ELF-1 (cell line): ENCODE data around the gene NDP.
A peak's percentile ranks its signal among the peaks of the same experiment; 100 is the strongest.

Source experiments
- DNase-seq: peaks from one replicate; pipeline ENCODE4 v3.0.0-alpha.2; 2016; ENCODE audit warnings: low read depth, low spot score

Gene NDP, protein sequence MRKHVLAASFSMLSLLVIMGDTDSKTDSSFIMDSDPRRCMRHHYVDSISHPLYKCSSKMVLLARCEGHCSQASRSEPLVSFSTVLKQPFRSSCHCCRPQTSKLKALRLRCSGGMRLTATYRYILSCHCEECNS

DNA sequence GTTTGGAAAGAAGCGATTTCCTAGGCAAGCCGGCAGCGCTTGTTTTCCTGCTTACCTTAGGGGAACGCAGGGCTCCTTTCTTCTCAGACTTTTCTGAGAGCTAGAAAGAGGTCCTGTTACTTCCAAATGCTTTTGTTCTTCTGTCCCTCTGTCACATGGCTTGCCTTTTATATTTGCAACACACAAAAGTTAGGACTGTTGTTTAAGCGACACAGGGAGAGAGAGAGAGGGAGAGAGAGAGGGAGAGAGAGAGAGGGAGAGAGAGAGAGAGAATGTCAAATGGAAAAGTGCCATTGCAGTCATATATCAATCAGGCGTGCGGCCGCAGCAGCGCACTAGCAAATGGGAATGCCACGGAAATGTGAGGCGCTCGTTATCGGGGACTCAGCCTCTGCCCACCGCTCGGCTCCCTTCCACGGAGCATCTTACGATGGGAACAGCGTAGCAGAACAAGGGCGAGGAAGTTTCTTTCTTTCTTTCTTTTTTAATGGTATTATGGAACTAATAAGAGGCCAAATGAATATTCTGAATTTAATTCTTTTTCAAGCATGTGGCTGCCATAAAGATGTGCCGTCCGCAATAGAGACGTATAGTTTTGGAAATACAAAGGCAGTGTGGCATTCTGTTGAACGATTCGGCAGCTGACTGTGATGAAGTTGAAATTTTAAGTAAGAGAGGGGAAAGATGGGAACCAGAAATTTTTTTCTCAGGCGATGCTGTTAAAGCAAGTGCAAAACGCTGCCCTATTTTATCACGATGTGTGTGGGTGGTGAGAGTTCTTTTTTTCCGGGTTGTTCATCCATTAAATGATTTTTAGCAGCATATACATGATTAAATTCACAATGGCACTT is at the start of gene NDP:
TSS of gene NDP (minus strand) at position 142 of the 851 bp plus-strand sequence. CDS start 14,745 bp downstream, outside the sequence.
- DNase-seq: peak; percentile 38

DNA sequence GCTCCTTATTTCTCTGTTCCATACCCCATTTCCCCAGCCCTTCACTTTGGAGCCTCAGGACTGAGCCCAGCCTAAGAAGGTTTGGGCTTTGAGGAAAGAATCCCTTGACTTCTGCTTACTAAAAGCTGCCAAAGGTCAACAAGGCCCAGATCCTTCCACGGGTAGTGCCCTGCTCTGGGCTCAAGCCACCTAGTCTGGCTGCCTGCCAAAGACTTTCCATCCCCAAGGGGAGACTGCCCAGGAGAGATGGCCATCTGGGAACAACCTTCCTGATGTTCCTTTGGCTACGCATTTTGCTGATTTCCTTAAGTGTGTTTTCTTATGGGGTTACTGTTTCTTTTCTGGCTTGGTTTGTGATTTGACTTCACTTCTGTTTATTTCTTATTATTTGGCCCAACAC is 49.8 kb upstream of the NDP start:
- DNase-seq: no peak

DNA sequence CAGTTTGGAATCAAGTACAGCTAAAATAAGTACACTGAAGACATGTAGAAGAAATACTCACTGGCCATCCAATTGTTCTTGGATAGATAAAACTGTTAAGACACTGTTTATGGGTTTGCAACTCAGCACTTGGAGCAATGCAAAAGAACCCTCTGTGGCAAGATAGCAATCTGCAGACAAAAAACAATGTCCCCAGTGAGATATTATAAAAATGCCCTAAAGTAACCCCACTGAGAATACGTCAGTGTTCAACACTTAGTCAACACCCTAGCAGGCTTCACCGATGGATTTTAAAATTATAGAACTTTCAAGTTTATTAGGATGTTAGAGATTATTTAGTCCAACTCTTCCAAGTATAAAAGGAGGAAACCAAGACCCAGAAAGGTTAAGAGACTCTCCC is 47.5 kb upstream of the NDP start:
- DNase-seq: no peak

DNA sequence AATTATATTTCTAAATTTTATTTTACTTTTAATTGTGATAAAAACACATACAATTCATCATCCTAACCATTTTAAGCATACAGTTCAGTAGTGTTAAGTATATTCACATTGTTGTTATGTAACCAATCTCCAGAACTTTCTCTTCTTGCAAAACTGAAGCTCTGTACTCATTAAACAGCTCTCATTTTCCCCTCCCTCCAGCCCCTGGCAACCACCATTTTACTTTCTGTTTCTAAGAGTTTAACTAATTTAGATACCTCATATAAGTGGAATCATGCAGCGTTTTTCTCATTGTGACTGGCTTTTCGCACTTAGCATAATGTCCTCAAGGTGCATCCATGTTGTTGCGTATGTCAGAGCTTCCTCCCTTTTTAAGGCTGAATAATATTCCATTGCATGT is 46.7 kb upstream of the NDP start:
- DNase-seq: no peak

DNA sequence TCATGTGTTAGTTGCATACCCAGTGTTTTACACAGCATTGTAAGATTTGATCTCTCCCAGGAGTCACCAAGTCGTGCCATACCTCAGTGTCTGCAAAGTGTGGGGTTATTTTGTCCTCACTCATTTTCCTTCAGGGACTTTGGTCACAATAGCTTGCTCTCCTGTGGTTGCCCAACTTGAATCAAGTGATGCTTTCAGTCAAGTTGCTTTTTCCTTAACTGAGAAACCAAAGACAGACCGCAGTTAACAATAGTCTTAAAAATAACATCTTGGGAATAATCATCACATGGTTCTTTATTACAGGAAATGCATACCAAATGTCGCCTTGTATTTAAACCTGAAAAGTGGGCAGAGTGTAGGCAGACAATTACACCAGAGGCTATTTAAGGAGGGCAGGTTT is 44.5 kb upstream of the NDP start:
- DNase-seq: no peak

DNA sequence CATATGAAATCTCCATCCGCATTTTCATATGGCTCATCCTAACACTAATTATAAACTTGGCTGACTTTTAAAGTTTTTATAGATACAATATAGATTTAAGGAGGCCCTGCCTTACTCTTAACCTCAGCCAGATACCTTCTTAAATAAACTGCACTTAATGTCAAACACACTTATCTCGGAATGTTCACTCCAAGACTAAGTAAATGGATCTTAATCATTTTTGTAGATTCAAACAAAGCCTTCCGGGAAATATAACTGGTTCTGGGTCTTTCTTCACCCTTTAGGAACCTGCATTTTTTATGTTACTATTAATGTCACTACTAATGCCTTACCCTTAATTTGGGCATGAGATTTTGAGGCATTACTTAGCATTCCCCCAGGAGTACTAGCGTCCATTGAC is 43.7 kb upstream of the NDP start:
- no peak for DNase-seq

DNA sequence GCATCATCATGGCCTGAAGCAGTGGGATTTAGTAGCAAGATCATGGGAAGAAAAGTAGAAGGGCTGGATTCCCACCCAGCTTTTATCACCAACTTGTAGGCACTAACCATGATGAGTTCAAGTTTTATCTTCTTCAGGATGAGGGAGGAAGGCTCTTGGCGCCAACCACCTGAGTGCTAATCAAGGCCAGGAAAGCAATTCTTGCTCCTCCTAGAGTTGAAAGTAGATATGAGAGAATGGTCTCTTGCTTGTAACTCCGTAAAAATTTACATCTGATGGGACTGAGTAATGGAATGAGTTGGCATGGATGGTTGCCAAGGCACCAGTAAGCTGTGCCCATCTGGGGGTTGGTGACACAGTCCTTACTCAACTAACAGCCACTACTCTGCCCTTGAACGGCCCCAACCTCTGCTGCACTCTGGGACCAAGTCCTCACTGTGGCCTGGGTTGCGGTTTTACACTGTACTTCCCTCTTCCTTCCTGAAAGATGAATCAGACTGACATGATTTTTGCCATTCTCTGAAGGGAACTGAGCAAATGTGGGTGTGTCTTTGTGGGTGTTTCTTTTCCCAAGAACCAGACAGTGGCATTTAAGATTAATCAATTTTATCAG is 39.4 kb upstream of the NDP start:
- no peak for DNase-seq

DNA sequence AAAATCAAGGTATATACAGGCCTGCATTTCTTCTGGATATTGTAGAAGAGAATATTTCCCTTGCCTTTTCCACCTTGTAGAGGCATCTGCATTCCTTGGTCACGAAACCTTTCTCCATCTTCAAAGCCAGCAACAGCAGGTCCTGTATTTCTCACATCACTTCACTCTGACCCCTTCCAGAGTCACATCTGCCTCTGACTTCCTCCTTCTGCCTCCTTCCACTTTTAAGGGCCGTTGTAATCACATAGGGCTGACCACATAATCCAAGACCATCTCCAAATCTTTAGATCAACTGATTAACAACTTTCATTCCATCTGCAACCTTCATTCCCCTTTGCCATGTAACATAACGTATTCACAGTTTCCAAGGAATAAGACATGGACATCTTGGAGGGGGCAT is 38.3 kb upstream of the NDP start:
- DNase-seq: no peak

DNA sequence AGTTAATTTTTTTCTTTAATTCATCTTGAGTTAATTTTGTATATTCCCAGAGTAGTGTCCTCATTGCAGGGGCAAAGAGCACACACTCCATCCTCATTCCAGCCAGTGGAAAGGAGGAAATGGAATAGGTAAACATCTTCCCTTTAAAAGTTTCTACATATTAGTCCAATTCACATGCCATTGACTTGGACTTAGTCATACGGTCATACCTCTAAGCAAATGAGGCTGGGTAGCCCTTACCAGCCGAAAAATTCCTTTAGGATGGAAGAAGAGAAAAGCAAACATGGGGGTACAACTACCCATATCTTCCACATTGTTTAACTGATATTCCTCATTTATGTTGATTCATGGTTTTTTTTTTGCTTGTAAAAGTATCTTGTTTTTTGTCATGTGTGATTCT is 37.4 kb upstream of the NDP start:
- DNase-seq: no peak

DNA sequence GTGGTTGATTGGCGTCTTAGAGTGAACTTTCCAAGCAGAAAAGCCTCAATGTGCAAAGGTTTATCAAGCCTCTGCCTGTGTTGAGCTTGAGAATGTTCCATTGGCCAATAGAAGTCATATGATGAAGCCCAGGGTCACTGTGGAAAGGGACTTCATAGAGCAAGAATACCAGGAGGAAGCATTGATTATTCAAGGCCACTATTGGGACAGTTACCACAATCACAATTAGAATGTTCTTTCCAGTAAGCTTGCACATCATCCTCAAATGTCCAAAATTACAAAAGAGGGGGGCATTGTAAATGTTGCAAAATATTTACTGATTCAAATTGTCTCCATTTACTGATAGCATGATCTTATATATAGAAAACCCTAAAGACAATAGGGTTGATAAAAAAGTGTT is 32.9 kb upstream of the NDP start:
- DNase-seq: no peak

DNA sequence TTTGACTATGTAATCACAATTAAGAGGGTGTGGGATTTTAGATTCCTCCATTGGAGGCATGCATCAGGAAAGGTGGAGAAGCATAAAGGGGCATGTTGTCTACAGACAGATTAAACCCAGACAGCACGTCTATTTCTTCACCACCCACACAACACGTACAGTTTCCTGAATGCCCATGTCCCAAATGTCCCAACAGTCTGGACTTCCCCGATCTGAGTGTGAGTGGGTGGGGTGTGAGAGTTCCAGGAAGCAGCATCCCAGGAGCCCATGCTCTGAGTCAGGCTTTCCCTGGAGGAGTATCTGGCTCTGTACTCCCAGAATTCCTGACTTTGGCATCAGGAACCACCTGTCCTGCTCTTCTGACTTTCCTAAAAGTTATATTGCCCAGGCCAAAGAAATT is 30.8 kb upstream of the NDP start:
- no peak for DNase-seq

DNA sequence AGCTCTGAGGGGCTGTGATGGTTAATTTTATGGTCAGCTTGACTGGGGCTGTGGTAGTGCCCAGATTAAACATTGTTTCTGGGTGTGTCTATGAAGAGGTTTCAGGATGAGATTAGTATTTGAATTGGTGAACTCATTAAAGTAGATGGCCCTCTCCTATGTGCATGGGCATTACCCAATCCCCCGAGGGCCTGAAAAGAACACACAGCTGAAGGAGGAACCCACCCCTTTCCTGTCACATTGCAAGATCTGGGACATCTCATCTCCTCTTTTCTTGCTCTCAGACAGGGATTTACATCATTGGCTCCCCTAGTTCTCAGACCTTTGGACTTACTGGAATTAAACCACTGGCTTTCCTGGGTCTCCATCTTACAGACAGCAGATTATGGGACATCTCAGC is 29.4 kb upstream of the NDP start:
- DNase-seq: peak; percentile 4

DNA sequence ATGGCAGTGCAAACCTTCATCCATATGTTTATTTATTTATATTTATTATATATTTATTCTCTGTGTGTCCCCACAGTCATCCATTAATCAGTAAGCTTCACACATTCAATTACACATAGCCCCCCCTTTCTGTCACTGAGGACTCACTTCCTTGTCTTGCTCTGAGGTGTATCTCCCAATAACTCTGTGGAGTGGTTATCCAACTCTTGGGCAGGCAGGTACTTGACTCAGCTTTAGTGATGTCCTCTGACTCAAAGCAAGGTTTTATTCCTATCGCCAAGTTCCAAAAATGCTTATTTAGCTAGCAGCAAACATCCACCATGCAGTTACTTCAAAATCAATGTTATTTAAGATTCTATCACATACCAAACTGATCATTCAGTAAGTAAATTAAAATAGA is 25.2 kb upstream of the NDP start:
- no peak for DNase-seq

DNA sequence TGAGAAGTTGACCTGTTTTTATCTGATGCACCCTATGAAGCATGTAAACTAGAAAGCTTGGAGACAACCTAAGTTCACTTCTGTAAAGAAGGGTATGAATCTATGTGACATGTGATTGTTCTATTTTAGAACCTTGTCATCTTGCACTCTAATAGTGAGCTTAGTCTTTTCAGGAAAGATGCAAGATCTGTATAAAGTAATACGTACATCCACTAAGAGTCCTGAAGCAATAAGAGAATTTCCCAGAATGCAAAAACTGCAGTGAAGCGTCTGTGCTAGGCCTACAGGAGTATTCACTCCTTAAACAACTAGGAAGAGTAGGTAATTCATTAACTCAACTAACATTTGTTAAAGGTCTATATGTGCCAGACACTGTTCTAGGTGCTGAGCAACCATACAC is 23.3 kb upstream of the NDP start:
- DNase-seq: no peak

DNA sequence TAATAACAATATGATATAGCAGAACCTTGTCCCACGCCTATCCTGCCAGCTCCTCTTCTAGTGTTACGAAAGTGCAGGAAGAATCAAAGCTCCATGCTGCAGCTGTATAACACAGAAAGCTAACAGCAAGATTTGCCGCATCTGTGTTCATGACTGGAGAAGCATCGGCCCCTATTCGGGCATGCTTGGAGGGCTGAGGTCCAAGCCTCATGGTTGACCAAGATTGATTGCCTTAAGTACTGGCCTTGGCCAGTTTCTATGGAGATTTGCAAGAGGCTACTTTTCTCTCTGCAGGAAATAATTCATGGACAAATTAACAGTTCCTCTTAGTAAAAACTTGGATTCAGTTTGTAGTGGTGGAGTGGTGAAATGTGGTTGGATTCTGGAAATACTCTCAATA is 12.9 kb upstream of the NDP start:
- DNase-seq: no peak

DNA sequence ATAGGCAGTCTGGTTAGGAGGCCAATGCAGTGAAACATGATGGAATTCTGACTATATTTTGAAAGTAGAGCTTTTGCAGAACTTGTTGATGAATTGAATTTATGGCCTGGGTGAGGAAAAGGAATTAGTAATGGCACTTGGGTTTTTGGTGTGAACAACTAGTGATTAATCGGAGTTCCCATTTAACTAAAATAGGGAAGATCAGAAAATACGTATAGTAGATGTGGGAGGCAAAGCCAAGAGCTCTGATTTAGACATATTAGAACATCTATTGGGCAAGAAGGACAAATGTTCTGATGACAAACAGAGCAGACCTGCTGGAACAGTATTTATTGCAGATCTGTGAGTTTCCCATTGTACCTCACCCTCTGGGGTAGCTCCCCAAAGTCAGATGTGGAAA is 12.3 kb upstream of the NDP start:
- DNase-seq: no peak

DNA sequence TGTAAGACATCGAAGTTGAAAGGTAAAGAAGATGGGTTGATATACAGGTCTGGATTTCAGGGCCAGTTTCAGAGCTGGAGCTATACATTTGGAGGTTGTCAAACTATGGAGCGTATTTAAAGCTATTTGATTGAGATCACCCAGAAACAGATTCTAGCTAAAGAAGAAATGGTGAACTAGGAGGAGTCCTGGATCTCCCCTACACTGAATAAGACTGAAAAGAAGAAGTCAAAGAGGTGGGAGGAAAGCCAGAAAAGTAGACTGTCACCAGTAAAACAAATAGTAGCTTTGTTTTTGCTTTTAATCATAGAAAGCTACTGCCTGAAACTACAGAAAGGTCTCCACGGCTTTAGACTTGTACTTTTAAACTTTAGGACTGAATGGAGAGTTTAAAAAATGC is 5.0 kb upstream of the NDP start:
- DNase-seq: no peak

DNA sequence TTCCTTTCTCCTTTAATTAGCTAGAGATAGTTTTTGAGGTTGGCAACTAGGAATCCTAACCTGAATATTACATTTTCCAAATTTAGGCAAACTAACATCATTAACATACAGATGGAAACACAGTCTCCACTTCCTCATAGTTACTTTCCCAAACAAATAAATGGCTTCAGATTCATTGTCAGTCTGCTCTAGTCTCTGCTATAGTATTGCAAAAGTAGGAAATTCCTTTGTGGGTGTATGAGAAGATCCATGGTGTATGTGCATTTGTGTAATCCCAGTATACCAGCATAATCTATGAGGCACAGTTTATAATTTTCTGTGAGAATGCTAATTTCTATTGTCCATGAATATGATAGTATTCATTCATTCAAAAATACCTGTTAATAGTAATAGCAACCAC is 3.0 kb upstream of the NDP start:
- DNase-seq: no peak

DNA sequence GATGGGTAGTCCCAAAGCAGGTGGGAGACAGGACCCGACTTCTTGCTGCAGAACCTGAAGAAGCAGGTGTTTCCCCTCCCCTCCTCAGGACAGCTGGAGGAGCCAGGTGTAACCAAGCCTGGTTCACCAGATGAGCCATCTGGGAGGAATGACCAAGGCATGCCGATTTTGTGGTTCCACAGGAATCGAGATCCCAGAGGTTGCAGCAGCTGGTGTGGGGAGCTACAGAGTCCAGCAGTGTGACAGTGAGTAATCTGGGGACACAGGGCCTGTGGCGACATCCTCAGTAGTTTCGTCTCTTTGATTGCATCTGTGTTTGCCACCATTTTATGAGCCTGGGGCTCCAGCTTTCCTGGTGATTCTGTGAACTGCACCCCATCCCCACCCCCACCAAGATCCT is 2.6 kb upstream of the NDP start:
- DNase-seq: no peak

DNA sequence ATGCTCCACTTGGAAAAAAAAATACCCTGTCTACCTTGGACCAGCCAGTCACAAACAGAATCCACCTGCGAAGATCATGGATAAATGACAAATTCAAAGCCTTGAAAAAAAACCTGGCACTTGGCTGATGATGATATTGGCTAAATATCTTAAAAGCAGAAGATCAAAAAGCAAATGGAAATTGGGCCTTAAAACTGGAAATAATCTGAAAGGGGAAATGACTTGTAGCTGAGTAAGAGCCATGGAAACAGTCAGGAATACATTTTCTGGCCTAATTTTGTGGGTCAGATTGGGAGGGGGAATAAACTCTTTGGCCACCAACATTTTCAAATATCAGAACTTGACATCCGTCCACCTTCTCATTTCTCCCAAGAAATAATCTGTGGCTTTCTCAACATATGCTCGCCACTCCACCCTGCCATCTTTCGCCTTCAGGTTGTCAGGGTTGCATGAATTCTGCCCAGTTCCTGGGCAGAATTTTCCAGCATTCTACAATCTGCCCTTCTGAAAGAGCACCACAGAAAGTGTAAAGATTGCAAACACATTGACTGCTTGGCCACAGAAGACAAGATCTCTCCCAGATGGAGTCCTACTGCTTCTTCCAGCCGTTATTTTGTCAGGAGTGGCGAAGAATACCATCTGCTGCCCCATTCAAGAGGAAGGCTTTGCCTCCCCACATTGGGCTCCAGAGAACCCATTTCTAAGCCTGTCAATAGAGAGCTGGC is 1.7 kb upstream of the NDP start:
- no peak for DNase-seq

DNA sequence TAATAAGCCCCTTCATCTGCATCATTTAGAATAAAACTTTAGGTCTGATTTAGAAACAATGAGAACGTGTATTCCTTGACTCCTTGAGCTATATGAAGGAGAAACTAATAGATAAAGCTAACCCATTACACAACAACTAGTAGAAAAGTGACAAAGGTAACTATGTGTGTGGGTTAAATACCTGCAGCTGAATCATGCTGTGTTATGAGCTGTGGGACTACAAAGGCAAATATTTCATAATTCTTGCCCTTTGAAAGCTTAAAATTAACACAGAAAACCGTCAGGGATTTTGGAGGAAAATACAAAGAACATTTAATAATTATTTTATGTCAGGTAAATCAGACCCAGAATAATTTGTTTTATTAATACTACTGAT is 898 bp upstream of the NDP start:
- no peak for DNase-seq
